IPS-20b (cell line): ENCODE results near the gene ATP8A2.
A peak's percentile ranks its signal among the peaks of the same experiment; 100 is the strongest.

Experiments
- H3K27ac ChIP-seq: one replicate; pipeline ENCODE4 v1.5.1; 2013; ENCODE audit warnings: low read length
- H3K27me3 ChIP-seq: 2 replicates; pipeline ENCODE4 v1.6.1; 2013; ENCODE audit warnings: mild to moderate bottlenecking, low read length, inconsistent platforms; ENCODE audit not compliant: insufficient read depth
- H3K36me3 ChIP-seq: 2 replicates; pipeline ENCODE4 v1.6.1; 2013; ENCODE audit warnings: low read depth, mild to moderate bottlenecking, inconsistent platforms, low read length, moderate library complexity; ENCODE audit not compliant: insufficient read depth
- H3K4me1 ChIP-seq: 2 replicates; pipeline ENCODE4 v1.6.1; 2013; ENCODE audit warnings: mild to moderate bottlenecking, control low read depth, inconsistent platforms, low read length, moderate library complexity; ENCODE audit not compliant: insufficient read depth
- H3K4me3 ChIP-seq: 2 replicates; pipeline ENCODE4 v1.5.1; 2013; ENCODE audit warnings: mild to moderate bottlenecking, low read length, inconsistent platforms
- H3K9ac ChIP-seq: 2 replicates; pipeline ENCODE4 v1.6.1; 2013; ENCODE audit warnings: low read depth, mild to moderate bottlenecking, inconsistent platforms, low read length, moderate library complexity
- H3K9me3 ChIP-seq: 2 replicates; pipeline ENCODE4 v1.6.1; 2013; ENCODE audit warnings: mild to moderate bottlenecking, low read depth, low read length, inconsistent platforms; ENCODE audit not compliant: insufficient read depth

Gene ATP8A2

GRCh38 chr13:25371875-25372283 lies at the start of gene ATP8A2:
Gene ATP8A2, plus strand, starts transcription at chr13:25371974. Its CDS starts 239 bp downstream, at chr13:25372213.
- Histone ChIP-seq H3K27ac (no peak within 1 kb of the TSS), H3K36me3 (no peaks in the 10 kb centered on the region), H3K9ac (no peak within 1 kb of the TSS), H3K9me3 (no peaks in the 10 kb centered on the region), H3K27me3 (peaks cover 69% of the 10 kb centered on the region), H3K4me3 (peak within 1 kb of the TSS; percentile 73), H3K4me1 (peaks cover 4% of the 10 kb centered on the region; the same call in 1 of the 2 replicates)

GRCh38 chr13:25324100-25324499 lies 47.7 kb upstream of the ATP8A2 start:
- Histone ChIP-seq H3K4me1 (no peaks in the 10 kb centered on the region), H3K27me3 (no peaks in the 10 kb centered on the region), H3K9ac (no peak overlapping the region), H3K4me3 (no peak overlapping the region), H3K27ac (no peak overlapping the region), H3K36me3 (peaks cover 98% of the 10 kb centered on the region), H3K9me3 (no peaks in the 10 kb centered on the region)

GRCh38 chr13:25329706-25330105 lies 42.1 kb upstream of the ATP8A2 start:
- H3K9ac ChIP-seq = no peak overlapping the region
- peaks cover 98% of the 10 kb centered on the region for H3K36me3 ChIP-seq
- H3K4me1 ChIP-seq = no peaks in the 10 kb centered on the region
- no peak overlapping the region for H3K27ac ChIP-seq
- H3K4me3 ChIP-seq = no peak overlapping the region
- H3K9me3 ChIP-seq = no peaks in the 10 kb centered on the region
- no peaks in the 10 kb centered on the region for H3K27me3 ChIP-seq

GRCh38 chr13:25330541-25330940 lies 41.2 kb upstream of the ATP8A2 start:
- Histone ChIP-seq H3K27ac (no peak overlapping the region), H3K27me3 (no peaks in the 10 kb centered on the region), H3K9ac (no peak overlapping the region), H3K36me3 (peaks cover 96% of the 10 kb centered on the region), H3K4me3 (no peak overlapping the region), H3K9me3 (no peaks in the 10 kb centered on the region), H3K4me1 (no peaks in the 10 kb centered on the region)

GRCh38 chr13:25335856-25336255 lies 35.9 kb upstream of the ATP8A2 start:
- Histone ChIP-seq H3K27me3 (no peaks in the 10 kb centered on the region), H3K4me1 (no peaks in the 10 kb centered on the region), H3K9me3 (no peaks in the 10 kb centered on the region), H3K9ac (no peak overlapping the region), H3K27ac (no peak overlapping the region), H3K4me3 (no peak overlapping the region), H3K36me3 (peaks cover 78% of the 10 kb centered on the region)

GRCh38 chr13:25345576-25345975 lies 26.2 kb upstream of the ATP8A2 start:
- Histone ChIP-seq H3K27ac (no peak overlapping the region), H3K9me3 (no peaks in the 10 kb centered on the region), H3K9ac (no peak overlapping the region), H3K27me3 (no peaks in the 10 kb centered on the region), H3K4me3 (no peak overlapping the region), H3K36me3 (0 out of 2 replicates have a peak, but pooled peaks cover 7% of the 10 kb centered on the region), H3K4me1 (peaks cover 32% of the 10 kb centered on the region)

- no peak overlapping the region for H3K27ac ChIP-seq
- no peaks in the 10 kb centered on the region for H3K27me3 ChIP-seq
- no peaks in the 10 kb centered on the region for H3K9me3 ChIP-seq
- no peak overlapping the region for H3K4me3 ChIP-seq
- no peaks in the 10 kb centered on the region for H3K36me3 ChIP-seq
- H3K9ac ChIP-seq = no peak overlapping the region
- peaks cover 32% of the 10 kb centered on the region for H3K4me1 ChIP-seq
Measured at GRCh38 chr13:25347151-25347550, 24.6 kb upstream of the ATP8A2 start.

- Histone ChIP-seq H3K36me3 (no peaks in the 10 kb centered on the region), H3K27me3 (no peaks in the 10 kb centered on the region), H3K4me1 (peaks cover 13% of the 10 kb centered on the region; the same call in 1 of the 2 replicates), H3K9me3 (no peaks in the 10 kb centered on the region), H3K27ac (no peak overlapping the region), H3K4me3 (no peak overlapping the region), H3K9ac (no peak overlapping the region)
Measured at GRCh38 chr13:25351404-25351803, 20.4 kb upstream of the ATP8A2 start.

- no peak overlapping the region for H3K9ac ChIP-seq
- no peaks in the 10 kb centered on the region for H3K27me3 ChIP-seq
- no peak overlapping the region for H3K27ac ChIP-seq
- peaks cover 11% of the 10 kb centered on the region; the same call in 1 of the 2 replicates for H3K4me1 ChIP-seq
- no peak overlapping the region for H3K4me3 ChIP-seq
- H3K9me3 ChIP-seq = no peaks in the 10 kb centered on the region
- no peaks in the 10 kb centered on the region for H3K36me3 ChIP-seq
Measured at GRCh38 chr13:25352230-25352629, 19.5 kb upstream of the ATP8A2 start.

GRCh38 chr13:25352806-25353205 lies 19.0 kb upstream of the ATP8A2 start:
- H3K27ac ChIP-seq = no peak overlapping the region
- no peaks in the 10 kb centered on the region for H3K36me3 ChIP-seq
- no peaks in the 10 kb centered on the region for H3K27me3 ChIP-seq
- no peak overlapping the region for H3K4me3 ChIP-seq
- 0 out of 2 replicates have a peak, but pooled peaks cover 5% of the 10 kb centered on the region for H3K4me1 ChIP-seq
- no peaks in the 10 kb centered on the region for H3K9me3 ChIP-seq
- no peak overlapping the region for H3K9ac ChIP-seq

GRCh38 chr13:25353344-25353743 lies 18.4 kb upstream of the ATP8A2 start:
- H3K27ac ChIP-seq = no peak overlapping the region
- H3K36me3 ChIP-seq = no peaks in the 10 kb centered on the region
- no peak overlapping the region for H3K4me3 ChIP-seq
- no peaks in the 10 kb centered on the region for H3K27me3 ChIP-seq
- H3K9ac ChIP-seq = no peak overlapping the region
- no peaks in the 10 kb centered on the region for H3K9me3 ChIP-seq
- H3K4me1 ChIP-seq = 0 out of 2 replicates have a peak, but pooled peaks cover 4% of the 10 kb centered on the region

GRCh38 chr13:25354377-25354776 lies 17.4 kb upstream of the ATP8A2 start:
- Histone ChIP-seq H3K36me3 (no peaks in the 10 kb centered on the region), H3K9me3 (no peaks in the 10 kb centered on the region), H3K27ac (no peak overlapping the region), H3K4me3 (no peak overlapping the region), H3K27me3 (no peaks in the 10 kb centered on the region), H3K4me1 (no peaks in the 10 kb centered on the region), H3K9ac (no peak overlapping the region)
